ENCODE measurements around the gene AFG1L. TPM values are rescaled to one million over a fixed set of nuclear protein-coding genes. Genes with fewer than 3 reads are reported as not detected.
A peak's percentile ranks its signal among the peaks of the same experiment; 100 is the strongest.
"Not testable (repeated sequence)": the region's sequence is repeated elsewhere in the genome, so short reads cannot be mapped to it uniquely, and the experiment has no call there.

AFG1L gene
- total RNA-seq, 1 donor from 2014 or later = 9.4 TPM

GRCh38 chr6:108260126-108260808 lies 34.6 kb upstream of the AFG1L start:
- Mint-ChIP-seq H3K27ac (ENCODE audit: unreplicated experiment) (peak overlapping the region; percentile 33), H3K27me3 (ENCODE audit: unreplicated experiment) (no peaks in the 10 kb centered on the region), H3K36me3 (ENCODE audit: unreplicated experiment) (no peaks in the 10 kb centered on the region), H3K9me3 (ENCODE audit: unreplicated experiment) (no peaks in the 10 kb centered on the region), H3K4me3 (ENCODE audit: unreplicated experiment) (peak overlapping the region; percentile 89), H3K4me1 (ENCODE audit: low read depth, unreplicated experiment) (peaks cover 1% of the 10 kb centered on the region)
- TF ChIP-seq CTCF (IDR thresholded peaks at IDR 0.05; ENCODE audit: partially characterized antibody, unreplicated experiment) = no peak
- DNase-seq = no peak

DNA sequence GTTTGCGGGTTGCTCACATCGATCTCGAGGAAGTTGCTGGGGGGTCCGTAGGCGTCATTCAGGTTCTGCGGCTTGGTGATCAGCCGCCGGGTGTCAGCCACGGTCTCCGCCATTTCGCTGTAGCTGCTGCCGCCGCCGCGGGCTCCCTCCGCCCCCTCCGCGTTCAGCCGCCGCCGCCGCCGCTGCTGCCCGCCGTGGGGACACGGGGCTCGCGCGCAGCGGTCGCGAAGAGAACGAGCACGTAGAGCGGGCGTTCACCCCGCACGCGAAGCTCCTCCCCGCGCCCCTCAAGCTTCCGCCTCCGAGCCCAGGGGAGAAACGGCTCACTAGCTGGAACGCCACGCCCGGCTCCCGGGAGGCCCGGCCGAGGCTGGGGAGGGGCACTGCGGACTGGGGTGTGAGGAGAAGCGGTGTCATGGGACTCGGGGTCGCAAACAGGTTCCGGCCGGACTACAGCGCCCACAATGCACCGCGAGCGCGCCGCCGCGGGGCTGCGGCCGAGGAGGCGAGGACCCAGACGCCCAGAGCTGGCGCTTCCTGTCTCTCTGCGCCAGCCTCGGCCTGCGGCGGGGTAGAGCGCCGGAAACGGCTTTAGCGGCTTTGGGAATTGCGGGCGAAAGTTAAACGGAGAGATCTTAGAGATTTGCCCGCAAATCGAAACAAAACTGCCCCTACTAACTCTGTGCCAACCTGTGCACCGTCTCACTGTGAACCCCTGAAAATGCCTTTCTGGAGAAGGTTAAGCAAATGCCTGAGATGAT lies 33.9 kb upstream of the AFG1L start, which contains the start of gene SNX3:
Gene SNX3, minus strand, starts transcription at position 232 of the 761 bp plus-strand sequence. Its CDS starts 119 bp downstream, at position 113.
- peak; percentile 95 for DNase-seq
- H3K27me3 Mint-ChIP-seq (ENCODE audit: unreplicated experiment) = no peaks in the 10 kb centered on the region
- TF ChIP-seq CTCF (IDR thresholded peaks at IDR 0.05; ENCODE audit: partially characterized antibody, unreplicated experiment) = no peak
- H3K9me3 Mint-ChIP-seq (ENCODE audit: unreplicated experiment) = no peaks in the 10 kb centered on the region
- no peaks in the 10 kb centered on the region for H3K36me3 Mint-ChIP-seq (ENCODE audit: unreplicated experiment)
- peaks cover 1% of the 10 kb centered on the region for H3K4me1 Mint-ChIP-seq (ENCODE audit: low read depth, unreplicated experiment)
- peak within 1 kb of the TSS; percentile 98 for H3K4me3 Mint-ChIP-seq (ENCODE audit: unreplicated experiment)
- H3K27ac Mint-ChIP-seq (ENCODE audit: unreplicated experiment) = peak within 1 kb of the TSS; percentile 94

- Mint-ChIP-seq H3K9me3 (ENCODE audit: unreplicated experiment) (no peaks in the 10 kb centered on the region), H3K36me3 (ENCODE audit: unreplicated experiment) (no peaks in the 10 kb centered on the region), H3K4me1 (ENCODE audit: low read depth, unreplicated experiment) (no peaks in the 10 kb centered on the region), H3K27me3 (ENCODE audit: unreplicated experiment) (no peaks in the 10 kb centered on the region), H3K4me3 (ENCODE audit: unreplicated experiment) (no peak overlapping the region), H3K27ac (ENCODE audit: unreplicated experiment) (no peak overlapping the region)
- no peak for TF ChIP-seq CTCF (IDR thresholded peaks at IDR 0.05; ENCODE audit: partially characterized antibody, unreplicated experiment)
- DNase-seq = no peak
Observed at GRCh38 chr6:108263371-108263770, 31.5 kb upstream of the AFG1L start.

DNA sequence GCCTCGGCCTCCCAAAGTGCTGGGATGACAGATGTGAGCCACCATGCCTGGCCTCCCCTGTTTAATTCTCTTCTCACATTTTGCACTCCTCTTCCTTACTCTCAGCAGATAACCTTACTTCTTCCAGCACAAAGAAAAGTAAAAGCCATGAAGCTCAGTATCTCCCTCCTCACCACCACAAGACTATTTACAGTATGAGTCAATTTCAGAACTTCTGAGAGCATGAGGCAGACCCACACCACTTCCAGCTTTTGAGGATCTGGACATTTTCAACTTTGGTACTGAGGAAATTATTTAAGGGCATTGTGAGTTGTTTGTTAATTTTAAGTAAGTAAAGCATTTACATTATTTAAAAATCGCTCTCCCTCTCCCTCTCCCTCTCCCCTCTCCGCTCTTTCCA lies 26.0 kb upstream of the AFG1L start:
- DNase-seq = no peak
- Mint-ChIP-seq H3K27me3 (ENCODE audit: unreplicated experiment) (peaks cover 2% of the 10 kb centered on the region), H3K36me3 (ENCODE audit: unreplicated experiment) (peaks cover 4% of the 10 kb centered on the region), H3K4me3 (ENCODE audit: unreplicated experiment) (no peak overlapping the region), H3K4me1 (ENCODE audit: low read depth, unreplicated experiment) (peaks cover 4% of the 10 kb centered on the region), H3K9me3 (ENCODE audit: unreplicated experiment) (no peaks in the 10 kb centered on the region), H3K27ac (ENCODE audit: unreplicated experiment) (no peak overlapping the region)
- no peak for TF ChIP-seq CTCF (IDR thresholded peaks at IDR 0.05; ENCODE audit: partially characterized antibody, unreplicated experiment)

DNA sequence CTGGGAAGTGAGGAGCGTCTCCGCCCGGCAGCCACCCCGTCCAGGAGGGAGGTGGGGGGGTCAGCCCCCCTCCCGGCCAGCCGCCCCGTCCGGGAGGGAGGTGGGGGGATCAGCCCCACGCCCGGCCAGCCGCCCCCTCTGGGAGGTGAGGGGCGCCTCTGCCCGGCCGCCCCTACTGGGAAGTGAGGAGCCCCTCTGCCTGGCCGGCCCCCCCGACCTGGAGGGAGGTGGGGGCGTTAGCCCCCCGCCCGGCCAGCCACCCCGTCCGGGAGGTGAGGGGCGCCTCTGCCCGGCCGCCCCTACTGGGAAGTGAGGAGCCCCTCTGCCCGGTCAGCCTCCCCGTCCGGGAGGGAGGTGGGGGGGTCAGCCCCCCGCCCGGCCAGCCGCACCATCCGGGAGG lies 24.9 kb upstream of the AFG1L start:
- H3K27me3 Mint-ChIP-seq (ENCODE audit: unreplicated experiment) = not testable (repeated sequence)
- peak; percentile 20 for DNase-seq

More for the DNA sequence above, 24.9 kb upstream of the AFG1L start:
- H3K27ac Mint-ChIP-seq (ENCODE audit: unreplicated experiment); H3K36me3 Mint-ChIP-seq (ENCODE audit: unreplicated experiment); H3K4me1 Mint-ChIP-seq (ENCODE audit: low read depth, unreplicated experiment); H3K9me3 Mint-ChIP-seq (ENCODE audit: unreplicated experiment); H3K4me3 Mint-ChIP-seq (ENCODE audit: unreplicated experiment): not testable (repeated sequence)

Data from glutamatergic neuron (in vitro differentiated cells).